Liver (tissue), 3 donors: Measurements from ENCODE around the gene LAPTM4A.

Experiments
- GABPA ChIP-seq, 2 donors: IDR thresholded peaks in 1 of 2; conservative IDR thresholded peaks in 1 of 2; 2 replicates each; pipeline ENCODE4 v1.6.1; 2016; ENCODE audit warnings: antibody characterized with exemption in 2 of 2, mild to moderate bottlenecking in 1 of 2, moderate library complexity in 1 of 2
- RAD21 ChIP-seq, 2 donors: IDR thresholded peaks; 2 replicates each; pipeline ENCODE4 v1.6.1; 2016; ENCODE audit warnings: antibody characterized with exemption in 2 of 2, mild to moderate bottlenecking in 2 of 2
- SP1 ChIP-seq: IDR thresholded peaks from 2 replicates; pipeline ENCODE4 v1.6.1; 2018; ENCODE audit warnings: antibody characterized with exemption, mild to moderate bottlenecking
- TAF1 ChIP-seq: conservative IDR thresholded peaks from 2 replicates; pipeline ENCODE4 v1.6.1; 2016; ENCODE audit warnings: antibody characterized with exemption, mild to moderate bottlenecking
- TF ChIP-seq, protein P1 (sequence below): IDR thresholded peaks from 2 replicates; pipeline ENCODE4 v1.6.1; 2016; ENCODE audit warnings: antibody characterized with exemption
- TF ChIP-seq, protein P2 (sequence below): fragments of 150-350 bp; IDR thresholded peaks from 2 replicates; pipeline ENCODE4 v1.5.1; 2017; ENCODE audit warnings: improper control_type of control experiment, low read depth, low read length; ENCODE audit not compliant: missing input control
- donor health status: healthy.
- donor health status: healthy.

DNA sequence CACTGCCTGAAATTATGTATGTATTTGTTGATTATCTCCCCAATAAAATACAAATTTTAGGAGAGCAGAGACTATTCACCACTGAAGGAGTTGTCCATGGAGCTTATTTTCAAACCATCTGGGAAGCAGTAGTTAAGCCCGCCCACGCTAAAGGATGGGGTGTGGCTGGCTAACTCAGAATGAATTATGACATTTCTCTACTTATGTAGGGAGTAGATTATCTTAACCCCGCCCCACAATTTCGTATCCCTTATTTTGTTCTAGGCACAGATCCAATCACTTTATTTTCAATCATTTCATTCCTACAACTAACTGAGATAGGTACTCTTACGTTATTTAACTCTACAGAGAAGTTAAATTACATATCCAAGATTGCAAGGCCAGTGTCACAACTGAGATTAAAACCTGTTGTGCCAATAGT is 1.4 kb upstream of the LAPTM4A start:
- TF ChIP-seq SP1 (no peak), RAD21 (IDR thresholded peaks at IDR 0.05) (no peak), GABPA (IDR thresholded peaks at IDR 0.05 in 1 of 2, conservative IDR thresholded peaks at IDR 0.05 in 1 of 2) (no peak), TAF1 (no peak)
- TF ChIP-seq, protein P1, sequence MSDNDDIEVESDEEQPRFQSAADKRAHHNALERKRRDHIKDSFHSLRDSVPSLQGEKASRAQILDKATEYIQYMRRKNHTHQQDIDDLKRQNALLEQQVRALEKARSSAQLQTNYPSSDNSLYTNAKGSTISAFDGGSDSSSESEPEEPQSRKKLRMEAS = no peak
- TF ChIP-seq, protein P2, sequence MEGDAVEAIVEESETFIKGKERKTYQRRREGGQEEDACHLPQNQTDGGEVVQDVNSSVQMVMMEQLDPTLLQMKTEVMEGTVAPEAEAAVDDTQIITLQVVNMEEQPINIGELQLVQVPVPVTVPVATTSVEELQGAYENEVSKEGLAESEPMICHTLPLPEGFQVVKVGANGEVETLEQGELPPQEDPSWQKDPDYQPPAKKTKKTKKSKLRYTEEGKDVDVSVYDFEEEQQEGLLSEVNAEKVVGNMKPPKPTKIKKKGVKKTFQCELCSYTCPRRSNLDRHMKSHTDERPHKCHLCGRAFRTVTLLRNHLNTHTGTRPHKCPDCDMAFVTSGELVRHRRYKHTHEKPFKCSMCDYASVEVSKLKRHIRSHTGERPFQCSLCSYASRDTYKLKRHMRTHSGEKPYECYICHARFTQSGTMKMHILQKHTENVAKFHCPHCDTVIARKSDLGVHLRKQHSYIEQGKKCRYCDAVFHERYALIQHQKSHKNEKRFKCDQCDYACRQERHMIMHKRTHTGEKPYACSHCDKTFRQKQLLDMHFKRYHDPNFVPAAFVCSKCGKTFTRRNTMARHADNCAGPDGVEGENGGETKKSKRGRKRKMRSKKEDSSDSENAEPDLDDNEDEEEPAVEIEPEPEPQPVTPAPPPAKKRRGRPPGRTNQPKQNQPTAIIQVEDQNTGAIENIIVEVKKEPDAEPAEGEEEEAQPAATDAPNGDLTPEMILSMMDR = no peak
